Thymus (tissue), 11 donors: ENCODE measurements around the gene ACTN4. TPM values are rescaled to one million over a fixed set of nuclear protein-coding genes. Genes with fewer than 3 reads are reported as not detected.

ENCODE experiments used
- DNase-seq, 9 donors: peaks; one replicate each; pipeline ENCODE4 v3.0.0-alpha.2; 2013; ENCODE audit warnings: low spot score in 9 of 9, low read depth in 6 of 9, missing footprints in 1 of 9
- H3K27ac ChIP-seq, 2 donors: one replicate each; pipeline ENCODE4 v1.5.1; 2013; ENCODE audit warnings: control low read depth in 1 of 2, low read depth in 1 of 2, low read length in 1 of 2, mild to moderate bottlenecking in 1 of 2, moderate library complexity in 1 of 2
- H3K27me3 ChIP-seq, 2 donors: one replicate each; pipeline ENCODE4 v1.5.1; 2013; ENCODE audit warnings: low read length in 1 of 2; ENCODE audit not compliant: control insufficient read depth in 2 of 2, insufficient read depth in 1 of 2
- H3K36me3 ChIP-seq, 2 donors: one replicate each; pipeline ENCODE4 v1.5.1; 2013; ENCODE audit warnings: low read length in 1 of 2, mild to moderate bottlenecking in 1 of 2, moderate library complexity in 1 of 2; ENCODE audit not compliant: control insufficient read depth in 2 of 2, insufficient read depth in 2 of 2
- H3K4me1 ChIP-seq, 2 donors: one replicate each; pipeline ENCODE4 v1.5.1; 2013; ENCODE audit warnings: low read length in 2 of 2; ENCODE audit not compliant: control insufficient read depth in 2 of 2, insufficient read depth in 2 of 2
- H3K4me3 ChIP-seq, 2 donors: one replicate each; pipeline ENCODE4 v1.5.1; 2013; ENCODE audit warnings: low read length in 2 of 2, control low read depth in 1 of 2, mild to moderate bottlenecking in 1 of 2
- H3K9me3 ChIP-seq, 2 donors: one replicate each; pipeline ENCODE4 v1.5.1; 2013; ENCODE audit warnings: low read length in 1 of 2, mild to moderate bottlenecking in 1 of 2; ENCODE audit not compliant: control insufficient read depth in 2 of 2, insufficient read depth in 1 of 2
- WGBS: extraction: QIAGEN DNeasy Blood & Tissue Kit; methylation state at CpG from one replicate; pipeline ENCODE4 v1.1.7; 2013; 5-methylcytosine and 5-hydroxymethylcytosine counted together
- polyA plus RNA-seq: library from polyadenylated mRNA; stranded (reverse); fragments of 200-250 nt; gene quantifications from one replicate; pipeline ENCODE4 v1.2.3, GENCODE V29; 2013
- total RNA-seq: library from RNA; stranded (reverse); fragments of 120-200 nt; gene quantifications from one replicate; pipeline ENCODE4 v1.2.4, GENCODE V29; 2013
- donor health status: healthy.

Gene ACTN4
- total and polyA plus RNA-seq, 2 donors = 23.8 to 124 TPM

DNA sequence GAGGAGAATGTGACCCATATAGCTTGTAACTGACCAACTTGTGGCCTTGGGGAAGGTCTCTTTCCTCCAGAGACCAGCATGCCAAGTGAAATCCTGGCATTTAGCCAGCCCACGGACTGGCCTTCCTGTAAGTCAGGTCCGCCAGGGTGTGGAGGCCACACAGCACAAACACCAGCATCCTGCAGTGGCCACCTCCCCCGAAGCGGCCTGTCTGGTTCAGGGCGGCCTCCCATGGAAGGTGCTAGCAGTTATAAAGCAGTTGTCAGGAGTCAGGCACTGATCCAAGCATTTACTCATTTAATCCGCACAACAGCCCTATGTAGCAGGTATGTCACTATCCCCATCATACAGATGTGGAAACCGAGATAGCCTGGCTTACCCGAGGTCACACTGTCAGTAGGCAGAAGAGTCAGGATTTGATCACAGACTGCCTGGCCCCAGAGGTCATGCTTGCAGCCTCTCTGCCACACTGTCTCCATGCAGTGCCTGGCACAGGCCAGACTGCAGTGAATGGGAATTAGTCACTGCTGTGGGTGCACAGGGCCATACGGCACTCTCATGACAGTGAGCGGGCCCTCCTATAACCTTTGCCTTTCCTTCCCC is 60.2 kb downstream of the ACTN4 start:
- DNase-seq = no peak
- no peaks in the 10 kb centered on the region for H3K9me3 ChIP-seq
- peaks cover 0 to 23% of the 10 kb centered on the region in 2 donors for H3K4me1 ChIP-seq
- H3K4me3 ChIP-seq = no peak overlapping the region
- peaks cover 27 to 45% of the 10 kb centered on the region in 2 donors for H3K36me3 ChIP-seq
- WGBS = 95% methylated on average over 10 of the region's 10 CpGs
- H3K27ac ChIP-seq = no peak overlapping the region
- no peaks in the 10 kb centered on the region for H3K27me3 ChIP-seq

GRCh38 chr19:38708413-38709024 is 61.1 kb downstream of the ACTN4 start:
- Histone ChIP-seq H3K4me1 (peaks cover 0 to 25% of the 10 kb centered on the region in 2 donors), H3K27ac (no peak overlapping the region), H3K9me3 (no peaks in the 10 kb centered on the region), H3K36me3 (peaks cover 25 to 42% of the 10 kb centered on the region in 2 donors), H3K4me3 (no peak overlapping the region), H3K27me3 (no peaks in the 10 kb centered on the region)
- WGBS = 94% methylated on average over 10 of the region's 10 CpGs
- no peak for DNase-seq

DNA sequence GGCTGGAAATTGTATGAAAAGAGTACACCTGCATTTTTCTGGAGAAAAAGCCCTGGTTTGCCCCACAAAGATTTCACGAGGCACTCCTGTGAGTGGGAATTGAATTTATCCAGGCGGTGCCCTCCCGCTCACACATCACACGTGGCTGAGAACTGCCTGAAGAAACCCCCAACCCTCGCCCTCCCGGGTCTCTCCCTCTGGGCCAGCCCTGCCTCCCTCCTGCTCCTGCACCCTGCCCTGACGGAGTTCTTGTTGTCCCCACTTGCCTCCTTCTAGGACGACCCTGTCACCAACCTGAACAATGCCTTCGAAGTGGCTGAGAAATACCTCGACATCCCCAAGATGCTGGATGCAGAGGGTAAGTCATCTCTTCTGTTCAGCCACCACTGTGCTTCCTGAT is 61.7 kb downstream of the ACTN4 start:
- Histone ChIP-seq H3K4me3 (no peak overlapping the region), H3K27me3 (no peaks in the 10 kb centered on the region), H3K27ac (peak overlapping the region in 1 of 2 donors; percentile 31), H3K9me3 (no peaks in the 10 kb centered on the region), H3K4me1 (peaks cover 0 to 25% of the 10 kb centered on the region in 2 donors), H3K36me3 (peaks cover 24 to 41% of the 10 kb centered on the region in 2 donors)
- 96% methylated on average over 10 of the region's 10 CpGs for WGBS
- DNase-seq = no peak

GRCh38 chr19:38709671-38710415 is 62.4 kb downstream of the ACTN4 start:
- DNase-seq = no peak
- H3K27ac ChIP-seq = peak overlapping the region in 1 of 2 donors; percentile 21
- H3K4me3 ChIP-seq = no peak overlapping the region
- H3K4me1 ChIP-seq = peaks cover 0 to 25% of the 10 kb centered on the region in 2 donors
- no peaks in the 10 kb centered on the region for H3K9me3 ChIP-seq
- peaks cover 20 to 47% of the 10 kb centered on the region in 2 donors for H3K36me3 ChIP-seq
- H3K27me3 ChIP-seq = no peaks in the 10 kb centered on the region
- 92% methylated on average over 27 of the region's 27 CpGs for WGBS

GRCh38 chr19:38710416-38710702 is 62.9 kb downstream of the ACTN4 start:
- Histone ChIP-seq H3K4me3 (no peak overlapping the region), H3K27ac (peak overlapping the region; percentile 46 to 60), H3K36me3 (peaks cover 20 to 43% of the 10 kb centered on the region in 2 donors), H3K4me1 (peaks cover 0 to 25% of the 10 kb centered on the region in 2 donors), H3K27me3 (no peaks in the 10 kb centered on the region), H3K9me3 (no peaks in the 10 kb centered on the region)
- DNase-seq = no peak
- WGBS = 96% methylated on average over 2 of the region's 2 CpGs

GRCh38 chr19:38710928-38711725 is 63.7 kb downstream of the ACTN4 start:
- no peak overlapping the region for H3K4me3 ChIP-seq
- WGBS = 94% methylated on average over 25 of the region's 25 CpGs

DNA sequence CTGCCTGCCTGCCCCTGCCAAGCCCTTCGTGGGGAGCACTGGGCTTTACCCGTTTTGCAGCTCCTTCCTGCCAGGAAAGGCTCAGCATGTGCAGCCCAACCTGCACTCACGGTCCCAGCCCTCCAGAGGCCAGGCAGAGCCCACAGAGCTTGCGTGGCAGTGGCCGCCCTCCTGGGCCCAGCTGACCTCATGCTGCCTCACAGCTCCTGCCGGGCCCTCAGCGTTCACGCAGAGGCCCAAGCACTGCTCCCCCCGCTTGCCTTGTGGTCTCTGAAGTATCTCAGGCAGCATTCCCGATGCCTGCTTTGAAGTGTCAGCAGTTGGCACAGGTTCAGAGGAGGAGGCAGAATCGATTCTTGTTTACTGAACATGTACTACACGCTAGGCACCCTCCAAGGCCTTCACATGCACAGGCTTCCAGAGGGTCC is 64.3 kb downstream of the ACTN4 start:
- H3K27me3 ChIP-seq = no peaks in the 10 kb centered on the region
- no peak for DNase-seq
- 93% methylated on average over 12 of the region's 12 CpGs for WGBS
- peaks cover 17 to 38% of the 10 kb centered on the region in 2 donors for H3K36me3 ChIP-seq
- peaks cover 0 to 25% of the 10 kb centered on the region in 2 donors for H3K4me1 ChIP-seq
- H3K4me3 ChIP-seq = no peak overlapping the region
- H3K27ac ChIP-seq = no peak overlapping the region
- no peaks in the 10 kb centered on the region for H3K9me3 ChIP-seq

More at GRCh38 chr19:38710928-38711725, 63.7 kb downstream of the ACTN4 start:
- peaks cover 0 to 25% of the 10 kb centered on the region in 2 donors for H3K4me1 ChIP-seq
- H3K9me3 ChIP-seq = no peaks in the 10 kb centered on the region
- H3K36me3 ChIP-seq = peaks cover 17 to 36% of the 10 kb centered on the region in 2 donors
- peak overlapping the region; percentile 46 to 60 for H3K27ac ChIP-seq
- H3K27me3 ChIP-seq = no peaks in the 10 kb centered on the region
- DNase-seq = no peak

DNA sequence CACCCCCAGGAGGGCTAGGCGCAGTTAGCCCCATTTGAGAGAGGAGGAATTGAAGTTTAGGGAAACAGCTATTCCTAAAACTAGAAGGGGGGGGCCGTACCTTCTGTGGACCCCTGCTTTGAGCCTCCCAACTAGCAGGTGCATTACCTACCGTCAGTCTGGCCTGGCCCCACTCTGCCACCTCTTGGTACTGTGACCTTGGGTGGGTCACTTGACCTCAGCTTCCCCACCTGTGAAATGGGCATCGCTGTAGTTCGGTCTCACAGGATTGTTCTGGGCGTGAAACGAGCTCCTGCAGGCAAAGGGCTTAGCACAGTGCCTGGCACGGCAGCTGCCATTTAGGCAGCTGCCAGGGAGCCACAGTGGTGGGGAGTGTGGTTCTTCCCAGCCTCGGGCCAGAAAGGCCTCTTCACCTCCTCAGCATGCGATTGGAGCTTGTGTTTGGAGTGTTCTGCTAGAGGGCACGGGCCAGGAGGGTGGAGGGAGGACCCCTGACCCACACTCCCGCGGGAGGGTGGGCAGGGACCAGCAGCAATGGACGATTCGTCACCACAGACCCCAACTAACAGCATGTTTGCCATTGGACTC is 64.8 kb downstream of the ACTN4 start:
- peaks cover 16 to 38% of the 10 kb centered on the region in 2 donors for H3K36me3 ChIP-seq
- no peaks in the 10 kb centered on the region for H3K27me3 ChIP-seq
- 95% methylated on average over 15 of the region's 15 CpGs for WGBS
- no peak overlapping the region for H3K27ac ChIP-seq
- no peak for DNase-seq
- peaks cover 0 to 25% of the 10 kb centered on the region in 2 donors for H3K4me1 ChIP-seq
- H3K4me3 ChIP-seq = no peak overlapping the region
- no peaks in the 10 kb centered on the region for H3K9me3 ChIP-seq
